K562 (cell line): ENCODE measurements around the gene FOXN3.

Source experiments
- CREB1 ChIP-seq, 2 experiments: sonication (generic) in 1 of 2; formaldehyde crosslinking in 1 of 2; IDR thresholded peaks; 2 replicates each; pipeline versions ENCODE4 v1.6.1 to v1.8.0; 2012 to 2022; ENCODE audit warnings: inconsistent platforms in 1 of 2, mild to moderate bottlenecking in 1 of 2, missing genetic modification reagents in 1 of 2, moderate library complexity in 1 of 2
- FOXP1 ChIP-seq: sonication (generic); formaldehyde crosslinking; IDR thresholded peaks from 2 replicates; pipeline ENCODE4 v1.8.0; 2022; ENCODE audit warnings: mild to moderate bottlenecking, missing genetic modification reagents
- GATA2 ChIP-seq: sonication (generic); formaldehyde crosslinking; IDR thresholded peaks from 2 replicates; pipeline ENCODE4 v1.4.0; 2020; ENCODE audit warnings: mild to moderate bottlenecking, missing genetic modification reagents
- JUN ChIP-seq, 2 experiments: sonication (generic) in 1 of 2; formaldehyde crosslinking in 1 of 2; IDR thresholded peaks; 2 replicates each; pipeline versions ENCODE4 v1.6.1 to v1.8.0; 2012 to 2022; ENCODE audit warnings: borderline replicate concordance in 2 of 2, mild to moderate bottlenecking in 2 of 2, improper control_type of control experiment in 1 of 2, low read depth in 1 of 2, low read length in 1 of 2, missing genetic modification reagents in 1 of 2
- POLR2AphosphoS5 ChIP-seq: IDR thresholded peaks from 2 replicates; pipeline ENCODE4 v1.6.1; 2011; ENCODE audit warnings: mild to moderate bottlenecking, low read depth, low read length, moderate library complexity; ENCODE audit not compliant: control insufficient read depth, insufficient read depth
- TAF1 ChIP-seq: IDR thresholded peaks from 2 replicates; pipeline ENCODE4 v1.6.1; 2011; ENCODE audit warnings: mild to moderate bottlenecking, low read length, moderate library complexity; ENCODE audit not compliant: insufficient read depth, control insufficient read depth, severe bottlenecking; ENCODE audit errors: extremely low read depth
- ZNF740 ChIP-seq, 3 experiments: fragments of 200-800 bp in 1 of 3; sonication (Bioruptor generic) in 1 of 3; sonication (generic) in 1 of 3; formaldehyde crosslinking in 1 of 3; IDR thresholded peaks; 2 replicates each; pipeline versions ENCODE4 v1.6.1 to v1.8.0; 2016 to 2022; ENCODE audit warnings: mild to moderate bottlenecking in 2 of 3, missing compliant biosample characterization in 2 of 3, missing genetic modification characterization in 2 of 3, missing genetic modification reagents in 1 of 3

- TF ChIP-seq CREB1 (IDR thresholded peaks at IDR 0.05), result no peak
- TF ChIP-seq CREB1 (CRISPR knock-in tag; IDR thresholded peaks at IDR 0.05), result no peak
- TF ChIP-seq FOXP1 (CRISPR knock-in tag), result no peak
- TF ChIP-seq ZNF740 (CRISPR knock-in tag; IDR thresholded peaks at IDR 0.05), result no peak
- no peak for TF ChIP-seq ZNF740 (tag; IDR thresholded peaks at IDR 0.05)
- no peak for TF ChIP-seq GATA2 (CRISPR knock-in tag)
- TF ChIP-seq POLR2AphosphoS5, result no peak
- TF ChIP-seq JUN (IDR thresholded peaks at IDR 0.05; ENCODE audit: borderline replicate concordance, low read depth, low read length), result no peak
- no peak for TF ChIP-seq JUN (CRISPR knock-in tag; IDR thresholded peaks at IDR 0.05; ENCODE audit: borderline replicate concordance)
- no peak for TF ChIP-seq TAF1
Measured at GRCh38 chr14:89178376-89178775, 238.7 kb downstream of the FOXN3 start.
